Spleen (tissue), 7 donors: ENCODE results near the gene RPUSD4.

Source experiments
- POLR2AphosphoS5 ChIP-seq, 3 donors: sonication (generic); formaldehyde crosslinking; IDR thresholded peaks; one replicate each; pipeline ENCODE4 v1.5.1; 2017; ENCODE audit warnings: antibody characterized with exemption in 3 of 3
- TF ChIP-seq, protein P1 (sequence below), 11 experiments: fragments of 200-600 bp in 7 of 11; fragments of 450-650 bp in 4 of 11; sonication (generic) in 4 of 11; IDR thresholded peaks in 8 of 11; conservative IDR thresholded peaks in 3 of 11; 1 replicate in 7 of 11; 2 replicates in 4 of 11; pipeline versions ENCODE4 v1.4.0 to v1.8.0; 2016 to 2021; ENCODE audit warnings: antibody characterized with exemption in 11 of 11, inconsistent platforms in 4 of 11, mild to moderate bottlenecking in 1 of 11
- donor health status: DM: no; HTN: no; CAD: no; lungs with moderate emphysema.
- donor health status: DM: no; HTN: no; CAD: no.
- donor health status: DM: no; HTN: no; CAD: no.

DNA sequence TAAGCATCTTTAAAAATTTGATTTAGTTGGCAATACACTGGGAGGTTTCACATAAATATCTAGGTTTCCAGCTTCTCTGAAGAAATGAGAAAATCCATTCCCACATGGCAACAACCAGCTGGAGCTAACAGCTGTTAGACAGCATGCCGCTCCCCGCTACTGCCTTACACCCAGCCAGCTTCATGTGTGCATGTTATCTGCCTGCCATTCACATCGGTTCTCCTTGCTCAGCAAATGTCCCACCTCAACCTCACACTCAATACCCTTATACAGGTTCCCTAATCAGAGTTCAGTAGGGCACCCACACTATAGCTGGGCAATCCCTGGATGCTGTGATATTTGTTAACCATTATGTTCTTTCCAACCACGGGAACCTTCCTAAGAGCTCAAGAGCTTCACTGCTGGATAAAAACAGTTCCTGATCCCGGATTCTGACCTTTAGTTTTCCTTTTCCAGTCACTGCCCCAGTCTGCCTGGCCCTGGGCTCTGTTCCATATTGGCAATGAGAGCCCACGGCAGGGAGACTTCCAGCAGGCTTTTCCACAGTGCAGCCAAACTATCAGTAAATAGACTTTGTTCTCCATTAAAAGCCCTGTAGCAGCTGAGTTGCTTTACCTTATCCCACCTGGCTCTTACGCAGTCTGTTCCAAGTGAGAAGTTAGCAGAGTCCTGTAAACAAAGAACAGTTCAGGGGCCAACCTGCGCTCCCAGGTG lies 8.6 kb downstream of the RPUSD4 start:
- TF ChIP-seq POLR2AphosphoS5 (IDR thresholded peaks at IDR 0.05): no peak
- TF ChIP-seq, protein P1, sequence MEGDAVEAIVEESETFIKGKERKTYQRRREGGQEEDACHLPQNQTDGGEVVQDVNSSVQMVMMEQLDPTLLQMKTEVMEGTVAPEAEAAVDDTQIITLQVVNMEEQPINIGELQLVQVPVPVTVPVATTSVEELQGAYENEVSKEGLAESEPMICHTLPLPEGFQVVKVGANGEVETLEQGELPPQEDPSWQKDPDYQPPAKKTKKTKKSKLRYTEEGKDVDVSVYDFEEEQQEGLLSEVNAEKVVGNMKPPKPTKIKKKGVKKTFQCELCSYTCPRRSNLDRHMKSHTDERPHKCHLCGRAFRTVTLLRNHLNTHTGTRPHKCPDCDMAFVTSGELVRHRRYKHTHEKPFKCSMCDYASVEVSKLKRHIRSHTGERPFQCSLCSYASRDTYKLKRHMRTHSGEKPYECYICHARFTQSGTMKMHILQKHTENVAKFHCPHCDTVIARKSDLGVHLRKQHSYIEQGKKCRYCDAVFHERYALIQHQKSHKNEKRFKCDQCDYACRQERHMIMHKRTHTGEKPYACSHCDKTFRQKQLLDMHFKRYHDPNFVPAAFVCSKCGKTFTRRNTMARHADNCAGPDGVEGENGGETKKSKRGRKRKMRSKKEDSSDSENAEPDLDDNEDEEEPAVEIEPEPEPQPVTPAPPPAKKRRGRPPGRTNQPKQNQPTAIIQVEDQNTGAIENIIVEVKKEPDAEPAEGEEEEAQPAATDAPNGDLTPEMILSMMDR (IDR thresholded peaks at IDR 0.05 in 8 of 11, conservative IDR thresholded peaks at IDR 0.05 in 3 of 11): no peak
